BE2C (cell line): Measurements from ENCODE around the gene DTX3.

Source experiments
- DNase-seq: peaks from one replicate; pipeline ENCODE4 v3.0.0-alpha.2; 2020
- H3K27me3 ChIP-seq: fragments of 250-450 bp; sonication (Bioruptor Pico); 2 replicates; pipeline ENCODE4 v1.5.1; 2020; ENCODE audit warnings: mild to moderate bottlenecking
- H3K36me3 ChIP-seq: fragments of 250-450 bp; sonication (Bioruptor Pico); 2 replicates; pipeline ENCODE4 v1.5.1; 2020; ENCODE audit warnings: mild to moderate bottlenecking
- H3K4me1 ChIP-seq: fragments of 250-450 bp; sonication (Bioruptor Pico); 2 replicates; pipeline ENCODE4 v1.5.1; 2020
- H3K4me3 ChIP-seq: 2 replicates; pipeline ENCODE4 v1.5.1; 2011; ENCODE audit warnings: low read depth, low read length
- H3K9me3 ChIP-seq: fragments of 250-450 bp; sonication (Bioruptor Pico); 2 replicates; pipeline ENCODE4 v1.5.1; 2020
- CTCF ChIP-seq: IDR thresholded peaks from 2 replicates; pipeline ENCODE4 v1.5.1; 2012; ENCODE audit warnings: mild to moderate bottlenecking, low read depth, low read length

DTX3 gene

GRCh38 chr12:57580466-57580795, 24.2 kb upstream of the DTX3 start:
- Histone ChIP-seq H3K4me1 (no peaks in the 10 kb centered on the region), H3K9me3 (no peaks in the 10 kb centered on the region), H3K36me3 (peaks cover 13% of the 10 kb centered on the region), H3K4me3 (no peak overlapping the region), H3K27me3 (no peaks in the 10 kb centered on the region)
- peak; percentile 34 for DNase-seq
- TF ChIP-seq CTCF, result no peak

GRCh38 chr12:57581802-57582201, 22.8 kb upstream of the DTX3 start:
- no peak overlapping the region for H3K4me3 ChIP-seq
- H3K4me1 ChIP-seq, result no peaks in the 10 kb centered on the region
- H3K27me3 ChIP-seq, result no peaks in the 10 kb centered on the region
- DNase-seq, result no peak
- no peak for TF ChIP-seq CTCF
- no peaks in the 10 kb centered on the region for H3K9me3 ChIP-seq
- H3K36me3 ChIP-seq, result peaks cover 13% of the 10 kb centered on the region

- Histone ChIP-seq H3K4me1 (no peaks in the 10 kb centered on the region), H3K36me3 (peaks cover 13% of the 10 kb centered on the region), H3K9me3 (no peaks in the 10 kb centered on the region), H3K27me3 (no peaks in the 10 kb centered on the region), H3K4me3 (no peak overlapping the region)
- no peak for DNase-seq
- no peak for TF ChIP-seq CTCF
Measured at GRCh38 chr12:57582440-57582839, 22.2 kb upstream of the DTX3 start.

GRCh38 chr12:57583008-57583831, 21.4 kb upstream of the DTX3 start:
- Histone ChIP-seq H3K4me3 (no peak overlapping the region), H3K9me3 (no peaks in the 10 kb centered on the region), H3K36me3 (peaks cover 6% of the 10 kb centered on the region), H3K4me1 (no peaks in the 10 kb centered on the region), H3K27me3 (no peaks in the 10 kb centered on the region)
- DNase-seq, result peak; percentile 82
- TF ChIP-seq CTCF, result peak; percentile 99

GRCh38 chr12:57584050-57584449, 20.6 kb upstream of the DTX3 start:
- no peak for TF ChIP-seq CTCF
- peaks cover 3% of the 10 kb centered on the region; the same call in 1 of the 2 replicates for H3K36me3 ChIP-seq
- no peaks in the 10 kb centered on the region for H3K9me3 ChIP-seq
- H3K4me1 ChIP-seq, result no peaks in the 10 kb centered on the region
- no peak for DNase-seq
- H3K27me3 ChIP-seq, result no peaks in the 10 kb centered on the region
- no peak overlapping the region for H3K4me3 ChIP-seq

GRCh38 chr12:57584690-57585089, 19.9 kb upstream of the DTX3 start:
- H3K4me3 ChIP-seq, result no peak overlapping the region
- DNase-seq, result no peak
- H3K9me3 ChIP-seq, result no peaks in the 10 kb centered on the region
- no peaks in the 10 kb centered on the region for H3K4me1 ChIP-seq
- peaks cover 3% of the 10 kb centered on the region; the same call in 1 of the 2 replicates for H3K36me3 ChIP-seq
- H3K27me3 ChIP-seq, result no peaks in the 10 kb centered on the region
- TF ChIP-seq CTCF, result no peak
